Neural cell (in vitro differentiated cells): ENCODE data around the gene PTPRN2. TPM values are rescaled to one million over a fixed set of nuclear protein-coding genes. Genes with fewer than 3 reads are reported as not detected.

Source experiments
- H2AFZ ChIP-seq: fragments of 200-600, 300-800 bp; sonication (generic), shearing (Covaris generic); 2 replicates; pipeline ENCODE4 v1.6.0; 2014; ENCODE audit warnings: low read depth, mild to moderate bottlenecking, antibody characterized with exemption, low read length, moderate library complexity
- H3F3A ChIP-seq: fragments of 200-600 bp; shearing (Covaris generic); 2 replicates; pipeline ENCODE4 v1.6.1; 2016; ENCODE audit warnings: mild to moderate bottlenecking, moderate library complexity, mixed read lengths, antibody characterized with exemption, low read length; ENCODE audit not compliant: insufficient read depth, poor library complexity, severe bottlenecking
- H3K27ac ChIP-seq: fragments of 200-600, 300-800 bp; sonication (generic), shearing (Covaris generic); 2 replicates; pipeline ENCODE4 v1.5.1; 2014; ENCODE audit warnings: mild to moderate bottlenecking, low read length, moderate library complexity
- H3K27me3 ChIP-seq: fragments of 300-800, 200-600 bp; sonication (generic), shearing (Covaris generic); 2 replicates; pipeline ENCODE4 v1.6.0; 2014; ENCODE audit warnings: mild to moderate bottlenecking, low read depth, low read length, moderate library complexity; ENCODE audit not compliant: insufficient read depth
- H3K36me3 ChIP-seq: fragments of 300-800, 200-600 bp; sonication (generic), shearing (Covaris generic); 2 replicates; pipeline ENCODE4 v1.5.1; 2014; ENCODE audit warnings: mild to moderate bottlenecking, antibody characterized with exemption, low read length, moderate library complexity; ENCODE audit not compliant: insufficient read depth
- H3K4me2 ChIP-seq: fragments of 300-800, 200-600 bp; sonication (generic), shearing (Covaris generic); 2 replicates; pipeline ENCODE4 v1.6.0; 2014; ENCODE audit warnings: mild to moderate bottlenecking, low read length
- H3K4me3 ChIP-seq: fragments of 300-800, 200-600 bp; sonication (generic), shearing (Covaris generic); 2 replicates; pipeline ENCODE4 v1.5.1; 2014; ENCODE audit warnings: mild to moderate bottlenecking, low read length, moderate library complexity
- H3K79me2 ChIP-seq: fragments of 200-600 bp; shearing (Covaris generic); replicated peaks from 2 replicates; pipeline ENCODE4 v1.6.0; 2014; ENCODE audit warnings: mild to moderate bottlenecking, low read length, moderate library complexity; ENCODE audit not compliant: insufficient read depth
- H3K9ac ChIP-seq: fragments of 300-800, 200-600 bp; sonication (generic), shearing (Covaris generic); 2 replicates; pipeline ENCODE4 v1.6.1; 2016; ENCODE audit warnings: mild to moderate bottlenecking, low read length, mixed read lengths
- H3K9me2 ChIP-seq: fragments of 200-600 bp; shearing (Covaris generic); 2 replicates; pipeline ENCODE4 v1.6.1; 2016; ENCODE audit warnings: mild to moderate bottlenecking, low read length, mixed read lengths; ENCODE audit not compliant: insufficient read depth
- H3K9me3 ChIP-seq: fragments of 200-600, 300-800 bp; sonication (generic), shearing (Covaris generic); 2 replicates; pipeline ENCODE4 v1.6.1; 2016; ENCODE audit warnings: mild to moderate bottlenecking, mixed run types, low read length, moderate library complexity, mixed read lengths
- H4K20me1 ChIP-seq: fragments of 200-600 bp; shearing (Covaris generic); 2 replicates; pipeline ENCODE4 v1.6.1; 2016; ENCODE audit warnings: mild to moderate bottlenecking, mixed run types; ENCODE audit not compliant: insufficient read depth
- EP300 ChIP-seq: fragments of 450-650 bp; conservative IDR thresholded peaks from 2 replicates; pipeline ENCODE4 v1.6.1; 2014; ENCODE audit warnings: antibody characterized with exemption, mild to moderate bottlenecking, moderate library complexity; ENCODE audit not compliant: poor library complexity, severe bottlenecking
- EZH2 ChIP-seq: fragments of 200-600, 300-800 bp; shearing (Covaris generic), sonication (generic); IDR thresholded peaks from 2 replicates; pipeline ENCODE4 v1.6.1; 2014; ENCODE audit warnings: antibody characterized with exemption, low read length, borderline replicate concordance, mild to moderate bottlenecking; ENCODE audit not compliant: insufficient read depth, poor library complexity, severe bottlenecking
- MXI1 ChIP-seq: fragments of 450-650 bp; conservative IDR thresholded peaks from 2 replicates; pipeline ENCODE4 v1.6.1; 2014; ENCODE audit warnings: antibody characterized with exemption, mild to moderate bottlenecking; ENCODE audit not compliant: poor library complexity, severe bottlenecking
- POLR2AphosphoS5 ChIP-seq: IDR thresholded peaks from 2 replicates; pipeline ENCODE4 v1.6.1; 2012
- RAD21 ChIP-seq: fragments of 450-650 bp; conservative IDR thresholded peaks from 2 replicates; pipeline ENCODE4 v1.6.1; 2014; ENCODE audit warnings: antibody characterized with exemption, mild to moderate bottlenecking, moderate library complexity
- SMC3 ChIP-seq: fragments of 450-650 bp; conservative IDR thresholded peaks from 2 replicates; pipeline ENCODE4 v1.6.1; 2014; ENCODE audit warnings: antibody characterized with exemption, mild to moderate bottlenecking, moderate library complexity; ENCODE audit not compliant: poor library complexity
- TAF1 ChIP-seq: IDR thresholded peaks from 2 replicates; pipeline ENCODE4 v1.6.1; 2012; ENCODE audit warnings: low read depth
- polyA plus RNA-seq: library from polyadenylated mRNA; depleted of rRNA; stranded (reverse); fragments of >200 nt; gene quantifications from 2 replicates; pipeline ENCODE4 v1.2.3, GENCODE V29; 2014
- TF ChIP-seq, protein P1 (sequence below): IDR thresholded peaks from 2 replicates; pipeline ENCODE4 v1.6.1; 2012; ENCODE audit warnings: borderline replicate concordance
- TF ChIP-seq, protein P2 (sequence below): fragments of 450-650 bp; IDR thresholded peaks from 2 replicates; pipeline ENCODE4 v1.5.1; 2014; ENCODE audit warnings: antibody characterized with exemption, mild to moderate bottlenecking, moderate library complexity; ENCODE audit not compliant: poor library complexity, severe bottlenecking

Gene PTPRN2
- polyA plus RNA-seq, 1 donor from 2014 or later, result 31.0 TPM

DNA sequence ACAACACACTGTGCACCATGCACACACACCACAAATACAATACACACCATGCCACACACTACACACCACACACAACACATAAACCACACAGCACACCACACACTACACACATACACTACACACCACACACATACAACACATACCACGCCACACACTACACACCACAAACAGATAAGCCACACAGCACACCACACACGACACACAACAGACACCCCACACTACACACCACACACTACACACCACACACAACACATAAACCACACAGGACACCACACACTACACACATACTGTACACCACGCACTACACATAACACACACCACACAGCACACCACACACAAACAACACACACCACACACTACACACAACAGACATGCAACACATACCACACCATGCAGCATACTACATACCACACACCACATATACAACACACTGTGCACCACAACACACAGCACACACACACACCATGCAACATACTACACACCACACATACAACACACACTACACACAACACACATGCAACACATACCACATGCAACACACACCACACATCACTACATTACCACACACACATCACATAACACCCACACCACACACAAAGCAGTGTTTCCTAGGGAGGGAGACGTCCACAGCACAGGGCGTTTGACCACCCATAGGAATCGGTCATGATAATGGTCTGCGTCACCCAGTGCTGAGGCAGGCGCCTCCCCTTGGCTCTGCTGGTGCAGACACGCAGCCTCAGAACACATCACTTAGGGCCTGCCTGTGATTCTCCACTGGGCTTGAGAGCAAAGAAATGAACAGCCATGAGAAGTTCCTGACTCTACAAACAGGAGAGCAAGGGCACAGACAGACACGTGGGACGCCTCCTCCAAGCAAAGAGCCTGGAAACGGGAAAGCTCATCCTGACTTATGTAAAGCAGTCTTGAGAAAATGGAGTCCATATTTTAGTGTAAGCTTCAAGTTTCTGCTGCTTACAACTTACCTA lies 458.3 kb downstream of the PTPRN2 start:
- Histone ChIP-seq H3K4me2 (no peak overlapping the region), H3K79me2 (no peaks in the 10 kb centered on the region), H3K9ac (no peak overlapping the region), H3K27ac (no peak overlapping the region), H2AFZ (no peak overlapping the region), H4K20me1 (no peaks in the 10 kb centered on the region), H3K9me3 (no peaks in the 10 kb centered on the region), H3K36me3 (peaks cover 8% of the 10 kb centered on the region), H3K9me2 (no peaks in the 10 kb centered on the region), H3F3A (no peaks in the 10 kb centered on the region), H3K27me3 (no peaks in the 10 kb centered on the region), H3K4me3 (no peak overlapping the region)
- TF ChIP-seq TAF1 (no peak), SMC3 (no peak), EP300 (no peak), EZH2 (no peak), POLR2AphosphoS5 (no peak), RAD21 (no peak), MXI1 (no peak)
- TF ChIP-seq, protein P1, sequence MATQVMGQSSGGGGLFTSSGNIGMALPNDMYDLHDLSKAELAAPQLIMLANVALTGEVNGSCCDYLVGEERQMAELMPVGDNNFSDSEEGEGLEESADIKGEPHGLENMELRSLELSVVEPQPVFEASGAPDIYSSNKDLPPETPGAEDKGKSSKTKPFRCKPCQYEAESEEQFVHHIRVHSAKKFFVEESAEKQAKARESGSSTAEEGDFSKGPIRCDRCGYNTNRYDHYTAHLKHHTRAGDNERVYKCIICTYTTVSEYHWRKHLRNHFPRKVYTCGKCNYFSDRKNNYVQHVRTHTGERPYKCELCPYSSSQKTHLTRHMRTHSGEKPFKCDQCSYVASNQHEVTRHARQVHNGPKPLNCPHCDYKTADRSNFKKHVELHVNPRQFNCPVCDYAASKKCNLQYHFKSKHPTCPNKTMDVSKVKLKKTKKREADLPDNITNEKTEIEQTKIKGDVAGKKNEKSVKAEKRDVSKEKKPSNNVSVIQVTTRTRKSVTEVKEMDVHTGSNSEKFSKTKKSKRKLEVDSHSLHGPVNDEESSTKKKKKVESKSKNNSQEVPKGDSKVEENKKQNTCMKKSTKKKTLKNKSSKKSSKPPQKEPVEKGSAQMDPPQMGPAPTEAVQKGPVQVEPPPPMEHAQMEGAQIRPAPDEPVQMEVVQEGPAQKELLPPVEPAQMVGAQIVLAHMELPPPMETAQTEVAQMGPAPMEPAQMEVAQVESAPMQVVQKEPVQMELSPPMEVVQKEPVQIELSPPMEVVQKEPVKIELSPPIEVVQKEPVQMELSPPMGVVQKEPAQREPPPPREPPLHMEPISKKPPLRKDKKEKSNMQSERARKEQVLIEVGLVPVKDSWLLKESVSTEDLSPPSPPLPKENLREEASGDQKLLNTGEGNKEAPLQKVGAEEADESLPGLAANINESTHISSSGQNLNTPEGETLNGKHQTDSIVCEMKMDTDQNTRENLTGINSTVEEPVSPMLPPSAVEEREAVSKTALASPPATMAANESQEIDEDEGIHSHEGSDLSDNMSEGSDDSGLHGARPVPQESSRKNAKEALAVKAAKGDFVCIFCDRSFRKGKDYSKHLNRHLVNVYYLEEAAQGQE, result no peak
- TF ChIP-seq, protein P2, sequence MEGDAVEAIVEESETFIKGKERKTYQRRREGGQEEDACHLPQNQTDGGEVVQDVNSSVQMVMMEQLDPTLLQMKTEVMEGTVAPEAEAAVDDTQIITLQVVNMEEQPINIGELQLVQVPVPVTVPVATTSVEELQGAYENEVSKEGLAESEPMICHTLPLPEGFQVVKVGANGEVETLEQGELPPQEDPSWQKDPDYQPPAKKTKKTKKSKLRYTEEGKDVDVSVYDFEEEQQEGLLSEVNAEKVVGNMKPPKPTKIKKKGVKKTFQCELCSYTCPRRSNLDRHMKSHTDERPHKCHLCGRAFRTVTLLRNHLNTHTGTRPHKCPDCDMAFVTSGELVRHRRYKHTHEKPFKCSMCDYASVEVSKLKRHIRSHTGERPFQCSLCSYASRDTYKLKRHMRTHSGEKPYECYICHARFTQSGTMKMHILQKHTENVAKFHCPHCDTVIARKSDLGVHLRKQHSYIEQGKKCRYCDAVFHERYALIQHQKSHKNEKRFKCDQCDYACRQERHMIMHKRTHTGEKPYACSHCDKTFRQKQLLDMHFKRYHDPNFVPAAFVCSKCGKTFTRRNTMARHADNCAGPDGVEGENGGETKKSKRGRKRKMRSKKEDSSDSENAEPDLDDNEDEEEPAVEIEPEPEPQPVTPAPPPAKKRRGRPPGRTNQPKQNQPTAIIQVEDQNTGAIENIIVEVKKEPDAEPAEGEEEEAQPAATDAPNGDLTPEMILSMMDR, result no peak

- Histone ChIP-seq H3K4me3 (no peak overlapping the region), H3K36me3 (peaks cover 8% of the 10 kb centered on the region), H3K9me2 (no peaks in the 10 kb centered on the region), H4K20me1 (no peaks in the 10 kb centered on the region), H3K79me2 (no peaks in the 10 kb centered on the region), H3K4me2 (no peak overlapping the region), H3F3A (no peaks in the 10 kb centered on the region), H3K9me3 (no peaks in the 10 kb centered on the region), H2AFZ (no peak overlapping the region), H3K9ac (no peak overlapping the region), H3K27me3 (no peaks in the 10 kb centered on the region), H3K27ac (no peak overlapping the region)
- no peak for TF ChIP-seq MXI1
- TF ChIP-seq, protein P2, result no peak
- no peak for TF ChIP-seq TAF1
- no peak for TF ChIP-seq RAD21
- no peak for TF ChIP-seq EP300
These were observed 459.1 kb downstream of the PTPRN2 start for GRCh38 chr7:158128572-158128971.
